HepG2 (cell line): ENCODE results near the gene CHD9. TPM values are rescaled to one million over a fixed set of nuclear protein-coding genes. Genes with fewer than 3 reads are reported as not detected.

ENCODE experiments used
- AHR ChIP-seq: IDR thresholded peaks from 2 replicates; pipeline ENCODE4 v1.6.1; 2018; ENCODE audit warnings: missing genetic modification reagents, missing compliant biosample characterization
- ELF3 ChIP-seq: IDR thresholded peaks from 2 replicates; pipeline ENCODE4 v1.6.1; 2016; ENCODE audit warnings: missing genetic modification reagents, missing compliant biosample characterization
- ERF ChIP-seq: IDR thresholded peaks from 2 replicates; pipeline ENCODE4 v1.6.1; 2018; ENCODE audit warnings: missing biosample characterization, missing genetic modification reagents
- ETV5 ChIP-seq: IDR thresholded peaks from 2 replicates; pipeline ENCODE4 v1.6.1; 2018; ENCODE audit warnings: missing biosample characterization, missing genetic modification reagents, inconsistent platforms, borderline replicate concordance
- FOSL2 ChIP-seq: sonication (generic); formaldehyde crosslinking; IDR thresholded peaks from 2 replicates; pipeline ENCODE4 v1.4.0; 2020; ENCODE audit warnings: missing genetic modification reagents
- FOXP1 ChIP-seq, 2 experiments: fragments of 450-650 bp in 1 of 2; IDR thresholded peaks; 2 replicates each; pipeline ENCODE4 v1.6.1; 2017 to 2018; ENCODE audit warnings: antibody characterized with exemption in 1 of 2
- NCOR1 ChIP-seq: fragments of 200-600 bp; sonication (generic); IDR thresholded peaks from 2 replicates; pipeline ENCODE4 v1.7.0; 2017; ENCODE audit warnings: antibody characterized with exemption, low read length, borderline replicate concordance
- RBM39 ChIP-seq: fragments of 200-400 bp; formaldehyde crosslinking; IDR thresholded peaks from one replicate; pipeline ENCODE4 v1.6.1; 2018; ENCODE audit warnings: antibody characterized with exemption, mild to moderate bottlenecking, low read depth, low read length; ENCODE audit not compliant: poor library complexity, severe bottlenecking
- SAP130 ChIP-seq: IDR thresholded peaks from 2 replicates; pipeline ENCODE4 v1.6.1; 2016; ENCODE audit warnings: low read depth
- TEAD3 ChIP-seq: optimal IDR thresholded peaks from 2 replicates; pipeline ENCODE3; 2016; ENCODE audit warnings: borderline replicate concordance
- ZFAT ChIP-seq: sonication (generic); formaldehyde crosslinking; conservative IDR thresholded peaks from 2 replicates; pipeline ENCODE4 v1.8.1; 2023; ENCODE audit warnings: missing genetic modification reagents, inconsistent platforms
- ZMYM4 ChIP-seq: sonication (generic); formaldehyde crosslinking; IDR thresholded peaks from 2 replicates; pipeline ENCODE4 v1.8.1; 2023; ENCODE audit warnings: mild to moderate bottlenecking, missing genetic modification reagents
- ZNF44 ChIP-seq: sonication (generic); formaldehyde crosslinking; IDR thresholded peaks from 2 replicates; pipeline ENCODE4 v1.5.1; 2020; ENCODE audit warnings: mild to moderate bottlenecking, missing genetic modification reagents
- ZNF839 ChIP-seq: sonication (generic); formaldehyde crosslinking; IDR thresholded peaks from 2 replicates; pipeline ENCODE4 v1.4.0; 2020; ENCODE audit warnings: missing genetic modification reagents, mild to moderate bottlenecking, borderline replicate concordance
- polyA plus RNA-seq, 8 experiments: library from polyadenylated mRNA; depleted of rRNA in 3 of 8; stranded (reverse) in 7 of 8; unstranded in 1 of 8; fragments of >200 nt; fragmentation: Illumina TruSeq in 4 of 8; extraction: Trizol in 4 of 8; gene quantifications; 2 replicates each; pipeline versions ENCODE4 v1.2.1 to v1.2.3, GENCODE V29; 2011 to 2016; ENCODE audit warnings: low read depth in 4 of 8, missing spikeins in 1 of 8, mixed read lengths in 1 of 8; ENCODE audit not compliant: insufficient read depth in 1 of 8
- total RNA-seq, 5 experiments: library from RNA; depleted of rRNA; stranded (reverse); fragments of >200 nt; fragmentation: Illumina TruSeq; extraction: Trizol; gene quantifications; 2 replicates each; pipeline ENCODE4 v1.2.3, GENCODE V29; 2016; ENCODE audit warnings: low read depth in 1 of 5
- TF ChIP-seq, protein P1 (sequence below): sonication (generic); formaldehyde crosslinking; IDR thresholded peaks from 2 replicates; pipeline ENCODE4 v1.9.0; 2022; ENCODE audit warnings: missing genetic modification reagents, mild to moderate bottlenecking, borderline replicate concordance
- TF ChIP-seq, protein P2 (sequence below): sonication (generic); formaldehyde crosslinking; IDR thresholded peaks from 2 replicates; pipeline ENCODE4 v1.5.0; 2020; ENCODE audit warnings: mild to moderate bottlenecking, missing genetic modification reagents, borderline replicate concordance
- TF ChIP-seq, protein P3 (sequence below): IDR thresholded peaks from 2 replicates; pipeline ENCODE4 v1.4.0; 2020; ENCODE audit warnings: mild to moderate bottlenecking, missing genetic modification reagents
- TF ChIP-seq, protein P4 (sequence below): sonication (generic); formaldehyde crosslinking; IDR thresholded peaks from 2 replicates; pipeline ENCODE4 v1.4.0; 2020; ENCODE audit warnings: mild to moderate bottlenecking, missing genetic modification reagents

CHD9 gene
- total and polyA plus RNA-seq, 2 of the 13 experiments (the other 11 are each of a cell fraction or from before 2014, with no cell fraction given): 23.4 to 27.7 TPM

DNA sequence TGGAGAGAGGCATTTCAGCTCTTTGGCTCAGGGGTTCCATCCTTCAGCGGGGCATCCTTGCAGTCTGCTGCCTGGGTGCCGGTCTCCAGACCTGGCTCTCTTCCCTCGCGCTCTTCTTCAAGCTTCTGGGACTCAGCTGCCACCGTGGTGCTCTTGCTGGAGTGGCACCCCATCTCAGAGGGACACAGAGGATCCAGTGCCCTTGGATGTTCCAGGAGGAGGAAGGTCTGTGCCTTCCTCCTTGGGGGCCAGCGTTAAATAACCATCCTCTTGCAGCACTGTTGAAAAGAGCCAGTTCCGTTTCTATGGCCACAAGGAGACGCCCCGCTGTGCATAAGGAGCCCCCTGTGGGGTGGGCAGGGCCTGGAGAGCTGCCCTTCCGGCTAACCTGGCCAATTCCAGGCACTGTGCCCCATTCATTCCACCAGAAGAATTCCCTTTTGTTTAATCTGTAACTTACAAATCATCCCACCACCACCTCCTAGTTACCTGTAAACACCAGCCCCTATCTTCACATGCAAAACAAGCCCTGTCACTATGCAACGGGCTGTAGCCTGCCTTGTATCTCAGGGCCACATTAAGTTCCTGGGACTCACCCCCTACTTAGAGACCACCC is 10.7 kb upstream of the CHD9 start (continued):
- TF ChIP-seq, protein P1, sequence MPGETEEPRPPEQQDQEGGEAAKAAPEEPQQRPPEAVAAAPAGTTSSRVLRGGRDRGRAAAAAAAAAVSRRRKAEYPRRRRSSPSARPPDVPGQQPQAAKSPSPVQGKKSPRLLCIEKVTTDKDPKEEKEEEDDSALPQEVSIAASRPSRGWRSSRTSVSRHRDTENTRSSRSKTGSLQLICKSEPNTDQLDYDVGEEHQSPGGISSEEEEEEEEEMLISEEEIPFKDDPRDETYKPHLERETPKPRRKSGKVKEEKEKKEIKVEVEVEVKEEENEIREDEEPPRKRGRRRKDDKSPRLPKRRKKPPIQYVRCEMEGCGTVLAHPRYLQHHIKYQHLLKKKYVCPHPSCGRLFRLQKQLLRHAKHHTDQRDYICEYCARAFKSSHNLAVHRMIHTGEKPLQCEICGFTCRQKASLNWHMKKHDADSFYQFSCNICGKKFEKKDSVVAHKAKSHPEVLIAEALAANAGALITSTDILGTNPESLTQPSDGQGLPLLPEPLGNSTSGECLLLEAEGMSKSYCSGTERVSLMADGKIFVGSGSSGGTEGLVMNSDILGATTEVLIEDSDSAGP (CRISPR knock-in tag): peak; percentile 38; the same call in 1 of the 2 replicates
- TF ChIP-seq ZNF839 (CRISPR knock-in tag): 0 out of 2 replicates have a peak, but pooled peaks have one; percentile 37
- TF ChIP-seq FOXP1 (IDR thresholded peaks at IDR 0.05): no peak
- peak; percentile 41; the same call in 1 of the 2 replicates for TF ChIP-seq FOXP1 (CRISPR knock-in tag; IDR thresholded peaks at IDR 0.05)
- peak; percentile 26; the same call in 1 of the 2 replicates for TF ChIP-seq AHR
- TF ChIP-seq TEAD3: peak; percentile 22
- no peak for TF ChIP-seq RBM39
- TF ChIP-seq, protein P2, sequence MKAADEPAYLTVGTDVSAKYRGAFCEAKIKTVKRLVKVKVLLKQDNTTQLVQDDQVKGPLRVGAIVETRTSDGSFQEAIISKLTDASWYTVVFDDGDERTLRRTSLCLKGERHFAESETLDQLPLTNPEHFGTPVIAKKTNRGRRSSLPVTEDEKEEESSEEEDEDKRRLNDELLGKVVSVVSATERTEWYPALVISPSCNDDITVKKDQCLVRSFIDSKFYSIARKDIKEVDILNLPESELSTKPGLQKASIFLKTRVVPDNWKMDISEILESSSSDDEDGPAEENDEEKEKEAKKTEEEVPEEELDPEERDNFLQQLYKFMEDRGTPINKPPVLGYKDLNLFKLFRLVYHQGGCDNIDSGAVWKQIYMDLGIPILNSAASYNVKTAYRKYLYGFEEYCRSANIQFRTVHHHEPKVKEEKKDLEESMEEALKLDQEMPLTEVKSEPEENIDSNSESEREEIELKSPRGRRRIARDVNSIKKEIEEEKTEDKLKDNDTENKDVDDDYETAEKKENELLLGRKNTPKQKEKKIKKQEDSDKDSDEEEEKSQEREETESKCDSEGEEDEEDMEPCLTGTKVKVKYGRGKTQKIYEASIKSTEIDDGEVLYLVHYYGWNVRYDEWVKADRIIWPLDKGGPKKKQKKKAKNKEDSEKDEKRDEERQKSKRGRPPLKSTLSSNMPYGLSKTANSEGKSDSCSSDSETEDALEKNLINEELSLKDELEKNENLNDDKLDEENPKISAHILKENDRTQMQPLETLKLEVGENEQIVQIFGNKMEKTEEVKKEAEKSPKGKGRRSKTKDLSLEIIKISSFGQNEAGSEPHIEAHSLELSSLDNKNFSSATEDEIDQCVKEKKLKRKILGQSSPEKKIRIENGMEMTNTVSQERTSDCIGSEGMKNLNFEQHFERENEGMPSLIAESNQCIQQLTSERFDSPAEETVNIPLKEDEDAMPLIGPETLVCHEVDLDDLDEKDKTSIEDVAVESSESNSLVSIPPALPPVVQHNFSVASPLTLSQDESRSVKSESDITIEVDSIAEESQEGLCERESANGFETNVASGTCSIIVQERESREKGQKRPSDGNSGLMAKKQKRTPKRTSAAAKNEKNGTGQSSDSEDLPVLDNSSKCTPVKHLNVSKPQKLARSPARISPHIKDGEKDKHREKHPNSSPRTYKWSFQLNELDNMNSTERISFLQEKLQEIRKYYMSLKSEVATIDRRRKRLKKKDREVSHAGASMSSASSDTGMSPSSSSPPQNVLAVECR (CRISPR knock-in tag): peak; percentile 27; the same call in 1 of the 2 replicates
- TF ChIP-seq SAP130 (CRISPR knock-in tag): peak; percentile 39; the same call in 1 of the 2 replicates
- peak; percentile 9; the same call in 1 of the 2 replicates for TF ChIP-seq FOSL2 (CRISPR knock-in tag)
- 0 out of 2 replicates have a peak, but pooled peaks have one; percentile 27 for TF ChIP-seq ERF (CRISPR knock-in tag)
- TF ChIP-seq ETV5 (CRISPR knock-in tag): peak; percentile 62; the same call in 1 of the 2 replicates
- TF ChIP-seq, protein P3, sequence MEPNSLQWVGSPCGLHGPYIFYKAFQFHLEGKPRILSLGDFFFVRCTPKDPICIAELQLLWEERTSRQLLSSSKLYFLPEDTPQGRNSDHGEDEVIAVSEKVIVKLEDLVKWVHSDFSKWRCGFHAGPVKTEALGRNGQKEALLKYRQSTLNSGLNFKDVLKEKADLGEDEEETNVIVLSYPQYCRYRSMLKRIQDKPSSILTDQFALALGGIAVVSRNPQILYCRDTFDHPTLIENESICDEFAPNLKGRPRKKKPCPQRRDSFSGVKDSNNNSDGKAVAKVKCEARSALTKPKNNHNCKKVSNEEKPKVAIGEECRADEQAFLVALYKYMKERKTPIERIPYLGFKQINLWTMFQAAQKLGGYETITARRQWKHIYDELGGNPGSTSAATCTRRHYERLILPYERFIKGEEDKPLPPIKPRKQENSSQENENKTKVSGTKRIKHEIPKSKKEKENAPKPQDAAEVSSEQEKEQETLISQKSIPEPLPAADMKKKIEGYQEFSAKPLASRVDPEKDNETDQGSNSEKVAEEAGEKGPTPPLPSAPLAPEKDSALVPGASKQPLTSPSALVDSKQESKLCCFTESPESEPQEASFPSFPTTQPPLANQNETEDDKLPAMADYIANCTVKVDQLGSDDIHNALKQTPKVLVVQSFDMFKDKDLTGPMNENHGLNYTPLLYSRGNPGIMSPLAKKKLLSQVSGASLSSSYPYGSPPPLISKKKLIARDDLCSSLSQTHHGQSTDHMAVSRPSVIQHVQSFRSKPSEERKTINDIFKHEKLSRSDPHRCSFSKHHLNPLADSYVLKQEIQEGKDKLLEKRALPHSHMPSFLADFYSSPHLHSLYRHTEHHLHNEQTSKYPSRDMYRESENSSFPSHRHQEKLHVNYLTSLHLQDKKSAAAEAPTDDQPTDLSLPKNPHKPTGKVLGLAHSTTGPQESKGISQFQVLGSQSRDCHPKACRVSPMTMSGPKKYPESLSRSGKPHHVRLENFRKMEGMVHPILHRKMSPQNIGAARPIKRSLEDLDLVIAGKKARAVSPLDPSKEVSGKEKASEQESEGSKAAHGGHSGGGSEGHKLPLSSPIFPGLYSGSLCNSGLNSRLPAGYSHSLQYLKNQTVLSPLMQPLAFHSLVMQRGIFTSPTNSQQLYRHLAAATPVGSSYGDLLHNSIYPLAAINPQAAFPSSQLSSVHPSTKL (CRISPR knock-in tag): peak; percentile 46; the same call in 1 of the 2 replicates
- TF ChIP-seq ELF3 (CRISPR knock-in tag): 0 out of 2 replicates have a peak, but pooled peaks have one; percentile 20
- no peak for TF ChIP-seq ZNF44
- peak; percentile 37; the same call in 1 of the 2 replicates for TF ChIP-seq ZMYM4 (CRISPR knock-in tag)
- TF ChIP-seq, protein P4, sequence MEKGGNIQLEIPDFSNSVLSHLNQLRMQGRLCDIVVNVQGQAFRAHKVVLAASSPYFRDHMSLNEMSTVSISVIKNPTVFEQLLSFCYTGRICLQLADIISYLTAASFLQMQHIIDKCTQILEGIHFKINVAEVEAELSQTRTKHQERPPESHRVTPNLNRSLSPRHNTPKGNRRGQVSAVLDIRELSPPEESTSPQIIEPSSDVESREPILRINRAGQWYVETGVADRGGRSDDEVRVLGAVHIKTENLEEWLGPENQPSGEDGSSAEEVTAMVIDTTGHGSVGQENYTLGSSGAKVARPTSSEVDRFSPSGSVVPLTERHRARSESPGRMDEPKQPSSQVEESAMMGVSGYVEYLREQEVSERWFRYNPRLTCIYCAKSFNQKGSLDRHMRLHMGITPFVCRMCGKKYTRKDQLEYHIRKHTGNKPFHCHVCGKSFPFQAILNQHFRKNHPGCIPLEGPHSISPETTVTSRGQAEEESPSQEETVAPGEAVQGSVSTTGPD: no peak
- TF ChIP-seq ZFAT: no peak
- no peak for TF ChIP-seq NCOR1
